ENCODE measurements around the gene PCDHA6.
"Not testable (repeated sequence)": the region's sequence is repeated elsewhere in the genome, so short reads cannot be mapped to it uniquely, and the experiment has no call there.

PCDHA6 gene

GRCh38 chr5:140857177-140857986, 29.6 kb downstream of the PCDHA6 start:
- DNase-seq (ENCODE audit: low read depth in 1 of 2, low spot score in 1 of 2) = no peak

GRCh38 chr5:140857987-140858240, 30.2 kb downstream of the PCDHA6 start:
- DNase-seq (ENCODE audit: low read depth in 1 of 2, low spot score in 1 of 2) = no peak

GRCh38 chr5:140862441-140863295, 34.9 kb downstream of the PCDHA6 start:
- no peak for DNase-seq (ENCODE audit: low read depth in 1 of 2, low spot score in 1 of 2)

DNA sequence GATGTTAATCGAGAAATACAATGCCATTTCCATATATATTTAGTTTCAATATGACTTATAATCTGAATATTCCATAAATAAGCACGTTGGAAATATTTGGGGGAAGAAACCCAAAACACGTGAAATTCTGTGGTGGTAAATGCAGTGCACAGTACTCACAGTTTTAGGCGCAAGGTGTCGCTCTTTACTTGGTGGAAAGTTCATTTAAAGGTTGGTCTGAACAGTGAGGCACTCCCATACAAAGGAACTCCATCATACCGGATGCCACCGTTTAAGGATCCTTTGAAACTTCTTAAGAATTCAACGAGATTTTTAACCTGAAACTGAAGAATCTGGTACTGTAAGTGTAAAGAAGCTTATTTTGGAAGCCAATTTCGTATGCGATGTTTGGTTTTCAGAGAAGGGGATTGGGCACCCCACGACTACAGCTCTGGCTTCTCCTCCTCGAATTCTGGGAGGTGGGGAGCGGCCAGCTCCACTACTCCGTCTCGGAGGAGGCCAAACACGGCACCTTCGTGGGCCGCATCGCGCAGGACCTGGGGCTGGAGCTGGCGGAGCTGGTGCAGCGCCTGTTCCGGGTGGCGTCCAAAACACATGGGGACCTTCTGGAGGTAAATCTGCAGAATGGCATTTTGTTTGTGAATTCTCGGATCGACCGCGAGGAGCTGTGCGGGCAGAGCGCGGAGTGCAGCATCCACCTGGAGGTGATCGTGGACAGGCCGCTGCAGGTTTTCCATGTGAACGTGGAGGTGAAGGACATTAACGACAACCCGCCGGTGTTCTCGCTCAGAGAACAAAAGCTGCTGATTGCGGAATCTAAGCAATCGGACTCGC, 41.2 kb downstream of the PCDHA6 start, which contains the start of gene PCDHA11:
Gene PCDHA11, plus strand, starts transcription at position 237 of the 834 bp plus-strand sequence. Its CDS starts 147 bp downstream, at position 384.
- DNase-seq (ENCODE audit: low read depth in 1 of 2, low spot score in 1 of 2) = no peak

- no peak for DNase-seq (ENCODE audit: low read depth in 1 of 2, low spot score in 1 of 2)
Observed at GRCh38 chr5:140869555-140869886, 41.8 kb downstream of the PCDHA6 start.

- DNase-seq (ENCODE audit: low read depth in 1 of 2, low spot score in 1 of 2) = no peak
Observed at GRCh38 chr5:140870221-140871201, 42.8 kb downstream of the PCDHA6 start.

- DNase-seq (ENCODE audit: low read depth in 1 of 2, low spot score in 1 of 2) = no peak
Observed at GRCh38 chr5:140875085-140876065, 47.6 kb downstream of the PCDHA6 start, which contains the start of gene PCDHA12. TSS of gene PCDHA12 (plus strand) at chr5:140875308. CDS start at chr5:140875473, 165 bp downstream.

GRCh38 chr5:140876541-140877261, 48.9 kb downstream of the PCDHA6 start:
- not testable (repeated sequence) for DNase-seq (ENCODE audit: low read depth in 1 of 2, low spot score in 1 of 2)

- no peak for DNase-seq (ENCODE audit: low read depth in 1 of 2, low spot score in 1 of 2)
Observed at GRCh38 chr5:140877262-140877581, 49.5 kb downstream of the PCDHA6 start.

Measured in stimulated activated CD4-positive, alpha-beta T cell treated with anti-CD3 and anti-CD28 coated beads, Interleukin-15, amount 100 ng/mL, for 1 hour (primary cell).